GM12874 (cell line): ENCODE measurements around the gene MVK.

Experiments
- TF ChIP-seq, protein P1 (sequence below): IDR thresholded peaks from 2 replicates; pipeline ENCODE4 v1.5.1; 2011; ENCODE audit warnings: low read depth, mild to moderate bottlenecking, control low read depth, low read length, moderate library complexity; ENCODE audit not compliant: insufficient read depth

Gene MVK

DNA sequence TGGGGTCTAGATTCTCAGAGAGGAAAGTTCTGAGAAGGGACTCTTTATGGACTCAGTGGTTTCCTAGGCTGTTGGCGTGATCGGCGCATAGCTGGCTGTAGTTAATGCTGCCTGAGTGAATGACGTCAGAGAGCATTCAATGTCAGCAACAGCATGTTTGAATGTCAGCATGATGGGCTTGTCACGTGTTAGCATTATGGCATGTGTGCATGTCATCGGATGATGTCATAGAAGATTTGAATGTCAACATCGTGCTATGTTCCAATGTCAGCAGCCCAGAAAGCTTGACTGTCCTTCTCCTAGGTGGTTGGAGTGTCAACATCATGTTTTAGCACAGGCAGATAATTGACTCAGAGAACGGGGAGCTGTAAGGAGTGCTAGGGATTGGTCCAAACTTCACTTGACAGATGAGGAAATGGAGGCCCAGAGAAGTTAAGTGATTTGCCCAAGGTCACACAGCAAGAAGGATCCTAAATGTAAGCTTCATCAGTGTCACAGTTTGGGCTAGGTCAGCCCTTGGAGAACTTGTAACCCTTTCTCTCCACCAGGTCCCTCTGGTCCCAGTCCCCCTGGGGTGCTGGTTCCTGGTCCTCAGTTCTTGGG is 45.5 kb downstream of the MVK start:
- TF ChIP-seq, protein P1, sequence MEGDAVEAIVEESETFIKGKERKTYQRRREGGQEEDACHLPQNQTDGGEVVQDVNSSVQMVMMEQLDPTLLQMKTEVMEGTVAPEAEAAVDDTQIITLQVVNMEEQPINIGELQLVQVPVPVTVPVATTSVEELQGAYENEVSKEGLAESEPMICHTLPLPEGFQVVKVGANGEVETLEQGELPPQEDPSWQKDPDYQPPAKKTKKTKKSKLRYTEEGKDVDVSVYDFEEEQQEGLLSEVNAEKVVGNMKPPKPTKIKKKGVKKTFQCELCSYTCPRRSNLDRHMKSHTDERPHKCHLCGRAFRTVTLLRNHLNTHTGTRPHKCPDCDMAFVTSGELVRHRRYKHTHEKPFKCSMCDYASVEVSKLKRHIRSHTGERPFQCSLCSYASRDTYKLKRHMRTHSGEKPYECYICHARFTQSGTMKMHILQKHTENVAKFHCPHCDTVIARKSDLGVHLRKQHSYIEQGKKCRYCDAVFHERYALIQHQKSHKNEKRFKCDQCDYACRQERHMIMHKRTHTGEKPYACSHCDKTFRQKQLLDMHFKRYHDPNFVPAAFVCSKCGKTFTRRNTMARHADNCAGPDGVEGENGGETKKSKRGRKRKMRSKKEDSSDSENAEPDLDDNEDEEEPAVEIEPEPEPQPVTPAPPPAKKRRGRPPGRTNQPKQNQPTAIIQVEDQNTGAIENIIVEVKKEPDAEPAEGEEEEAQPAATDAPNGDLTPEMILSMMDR, result no peak

- TF ChIP-seq, protein P1, result no peak
These were observed 47.7 kb downstream of the MVK start for GRCh38 chr12:109621211-109621694.

GRCh38 chr12:109621901-109622364 is 48.3 kb downstream of the MVK start:
- TF ChIP-seq, protein P1, result no peak

- TF ChIP-seq, protein P1, result no peak
These were observed 50.9 kb downstream of the MVK start for GRCh38 chr12:109624467-109624866.

- TF ChIP-seq, protein P1, result no peak
These were observed 51.6 kb downstream of the MVK start for GRCh38 chr12:109625131-109625559.

DNA sequence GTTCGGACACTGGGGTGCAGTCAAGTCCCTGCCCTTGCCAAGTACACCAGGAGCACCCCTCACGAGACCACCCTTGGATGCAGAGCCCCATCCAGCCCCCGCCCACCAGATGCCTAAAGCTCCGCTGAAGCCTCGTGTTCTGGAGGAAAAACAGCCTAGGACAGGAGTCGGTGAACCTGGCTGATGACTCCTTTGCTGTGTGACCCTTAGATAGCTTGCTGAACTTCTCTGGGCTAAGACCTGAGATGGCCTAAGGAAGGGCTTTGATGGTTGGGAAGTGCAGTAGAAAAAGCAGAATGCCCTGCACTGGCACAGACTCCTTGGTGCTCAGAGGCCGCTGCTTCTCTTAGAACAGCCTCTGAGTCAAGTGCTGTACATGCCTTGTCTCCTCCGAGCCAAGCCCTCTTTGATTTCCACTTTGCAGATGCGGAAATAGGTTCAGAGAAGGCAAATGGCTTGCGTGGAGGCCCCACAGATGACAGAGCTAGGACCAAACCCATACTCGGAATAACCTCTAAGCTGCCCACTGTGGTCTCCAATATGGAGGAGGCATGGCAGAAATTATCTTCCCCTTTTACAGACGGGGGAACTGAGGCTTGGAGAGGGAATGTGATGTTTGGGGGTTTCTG is 52.3 kb downstream of the MVK start:
- TF ChIP-seq, protein P1, result no peak

DNA sequence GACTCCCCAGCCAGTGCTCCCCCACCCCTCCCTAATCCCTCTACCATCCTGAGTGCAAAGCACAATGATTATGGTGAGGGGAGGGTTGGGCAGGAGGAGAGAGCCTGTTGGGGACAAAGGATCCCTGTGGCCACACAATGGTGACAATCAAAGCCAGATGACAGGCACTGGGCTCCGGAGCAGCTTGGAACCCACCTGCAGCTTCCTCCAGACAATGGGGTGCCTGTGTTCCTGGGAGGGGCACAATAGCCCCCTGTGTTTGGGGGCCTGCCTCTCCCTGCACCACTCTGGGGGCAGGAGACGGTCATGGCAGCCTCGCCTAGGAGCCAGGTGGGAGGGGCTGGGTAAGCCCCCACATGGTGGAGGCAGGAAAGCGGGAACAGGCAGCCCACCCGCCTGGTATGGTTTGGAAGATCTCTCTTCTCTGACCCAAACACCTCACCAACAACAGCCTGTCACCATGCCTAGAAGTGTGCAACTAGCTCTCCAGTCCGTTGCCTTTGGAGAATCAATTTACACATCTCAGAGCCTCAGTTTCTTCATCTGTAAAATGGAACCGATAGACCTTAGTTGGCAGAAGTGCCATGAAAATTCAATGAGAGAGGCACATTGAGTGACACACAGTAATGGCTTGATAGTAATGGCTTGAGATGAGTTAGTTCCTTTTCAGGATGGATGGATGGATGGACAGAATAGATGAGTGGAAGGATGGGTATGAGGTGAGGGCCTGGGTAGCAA is 53.0 kb downstream of the MVK start:
- TF ChIP-seq, protein P1, result no peak
